GM20431 (cell line): ENCODE results near the gene LDHD.
"Not testable (repeated sequence)": the region's sequence is repeated elsewhere in the genome, so short reads cannot be mapped to it uniquely, and the experiment has no call there.

Source experiments
- in situ Hi-C: fragments of 300-500 bp; cut with MseI, MboI; formaldehyde crosslinking; loops from one replicate; pipeline ENCODE4 v1.15.0; 2020; ENCODE audit warnings: low sequenced_read_pairs; ENCODE audit not compliant: unreplicated experiment

LDHD gene

GRCh38 chr16:75101635-75102034 lies 14.9 kb downstream of the LDHD start:
- in situ Hi-C loops, result loop anchor here (10.0 kb wide), 1 partner anchor 107 kb away; the partner anchor contains the start of gene ZNRF1

- in situ Hi-C loops, result loop anchor here (10.0 kb wide), 1 partner anchor 106 kb away; the partner anchor contains the start of gene ZNRF1
These were observed 16.0 kb downstream of the LDHD start for GRCh38 chr16:75100603-75100990.

DNA sequence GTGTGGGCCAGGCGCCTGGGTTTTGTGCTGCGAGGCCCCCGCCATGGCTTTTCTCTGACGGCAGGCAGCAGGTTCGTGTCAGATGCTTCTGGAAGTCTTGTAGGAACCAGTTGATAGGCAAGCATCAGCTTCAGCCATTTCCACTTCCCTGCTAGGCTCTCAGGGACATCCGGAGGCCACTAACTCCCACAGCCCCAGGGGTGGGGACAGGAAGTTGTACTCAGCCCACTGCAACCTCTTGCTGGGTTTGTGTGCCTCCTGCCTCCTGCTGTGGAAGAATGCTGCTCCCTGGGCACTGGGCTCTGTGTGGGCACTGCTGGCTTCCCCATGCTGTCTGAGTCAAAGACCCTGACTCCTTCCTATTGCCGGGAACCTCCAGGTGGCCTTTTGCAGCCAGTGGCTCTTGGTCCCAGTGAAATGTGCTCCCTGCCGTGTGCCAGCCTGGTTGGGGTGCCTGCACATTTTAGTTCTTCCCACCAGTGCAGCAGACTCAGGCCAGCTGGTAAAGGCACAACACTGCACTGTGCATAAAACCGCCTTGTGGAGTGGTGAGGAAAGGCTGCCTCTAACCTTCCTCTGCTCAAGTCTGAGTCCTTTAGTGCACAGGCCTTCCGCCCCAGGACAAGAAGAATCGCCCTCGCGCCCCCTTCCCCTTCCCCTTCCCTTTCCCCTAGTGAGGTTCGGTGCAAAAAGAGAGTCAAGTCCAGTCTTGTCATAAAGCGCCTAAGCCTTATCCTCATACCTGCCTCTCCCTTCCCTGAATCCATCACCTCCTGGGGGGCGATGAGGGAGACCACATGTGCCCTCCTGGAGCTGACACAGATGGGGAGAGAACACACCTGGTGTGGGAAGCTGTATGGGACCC lies 16.6 kb downstream of the LDHD start:
- in situ Hi-C loops, result loop anchor here (10.0 kb wide), 1 partner anchor 105 kb away; the partner anchor contains the start of gene ZNRF1

DNA sequence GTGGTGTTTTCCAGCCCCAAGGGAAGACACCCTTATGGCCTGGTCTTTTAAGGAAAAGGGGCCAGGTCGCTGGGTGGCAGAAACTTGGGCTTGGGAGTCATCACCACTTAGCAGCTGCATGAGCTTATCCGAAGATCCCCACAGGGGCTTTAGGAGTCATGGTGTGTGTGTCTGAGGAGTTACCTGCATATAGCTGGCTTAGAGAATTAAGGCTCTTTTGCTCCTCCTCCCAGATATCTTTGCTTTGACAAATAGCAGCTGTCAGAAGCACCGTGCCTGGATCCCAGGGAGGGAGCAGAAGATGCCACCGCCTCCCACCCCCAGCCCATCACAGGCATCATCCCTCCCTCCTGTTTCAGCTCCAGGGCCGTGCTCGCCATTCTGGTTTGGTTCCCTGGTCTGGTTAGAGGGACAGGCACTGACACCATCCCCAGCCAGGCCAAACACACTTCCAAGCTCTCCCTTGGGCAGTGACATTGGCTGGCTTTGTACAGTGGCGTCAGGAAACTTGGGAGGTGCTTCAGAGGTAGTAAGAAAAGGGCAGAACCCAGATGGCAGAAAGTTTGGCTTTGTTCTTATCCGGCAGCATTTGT lies 17.4 kb downstream of the LDHD start:
- in situ Hi-C loops, result no loop called here

- in situ Hi-C loops, result no loop called here
These were observed 18.4 kb downstream of the LDHD start for GRCh38 chr16:75097941-75098901.

GRCh38 chr16:75097191-75097761 lies 19.3 kb downstream of the LDHD start:
- in situ Hi-C loops, result no loop called here

DNA sequence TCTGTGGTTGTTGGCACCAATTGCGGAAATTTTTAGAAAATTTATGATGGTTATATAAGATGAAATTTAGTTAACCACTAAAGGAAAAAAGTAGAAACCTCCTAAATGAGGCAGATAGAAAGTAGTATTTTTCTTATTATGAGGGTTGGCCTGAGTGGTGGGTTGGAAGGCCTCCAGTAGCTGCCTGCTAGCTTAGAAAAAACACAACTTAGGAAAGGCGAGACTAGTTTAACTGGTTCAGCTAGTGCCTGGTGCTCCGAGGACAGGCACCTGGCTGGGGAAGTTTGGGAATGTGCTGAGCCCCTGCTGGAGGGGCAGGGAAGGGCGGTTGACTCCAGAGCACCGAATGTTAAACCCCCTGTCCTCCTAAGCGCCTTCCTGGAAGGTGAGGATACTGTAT lies 19.9 kb downstream of the LDHD start:
- in situ Hi-C loops, result no loop called here

DNA sequence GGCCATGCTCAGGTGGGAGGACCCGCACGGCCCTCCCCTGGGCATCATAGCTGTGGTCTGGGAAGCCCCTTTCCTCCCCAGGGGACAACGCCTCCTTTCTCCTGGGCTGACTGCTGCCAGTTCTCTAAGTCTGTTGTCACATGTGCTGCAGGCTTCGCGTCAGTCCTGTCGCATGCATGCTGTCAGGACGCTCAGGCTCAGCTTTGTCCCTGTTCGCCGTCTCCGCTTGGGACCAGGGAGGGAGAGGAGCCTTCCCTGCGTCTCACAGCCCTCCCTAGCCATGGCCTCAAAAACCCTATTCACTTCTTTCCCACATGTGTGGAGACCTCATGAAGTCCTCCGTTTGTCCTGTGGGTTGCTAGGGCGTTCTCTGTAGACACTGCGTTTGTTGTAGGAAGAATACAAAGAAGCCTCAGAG lies 21.4 kb downstream of the LDHD start:
- in situ Hi-C loops, result no loop called here

- in situ Hi-C loops, result no loop called here
These were observed 22.7 kb downstream of the LDHD start for GRCh38 chr16:75093598-75094540.

DNA sequence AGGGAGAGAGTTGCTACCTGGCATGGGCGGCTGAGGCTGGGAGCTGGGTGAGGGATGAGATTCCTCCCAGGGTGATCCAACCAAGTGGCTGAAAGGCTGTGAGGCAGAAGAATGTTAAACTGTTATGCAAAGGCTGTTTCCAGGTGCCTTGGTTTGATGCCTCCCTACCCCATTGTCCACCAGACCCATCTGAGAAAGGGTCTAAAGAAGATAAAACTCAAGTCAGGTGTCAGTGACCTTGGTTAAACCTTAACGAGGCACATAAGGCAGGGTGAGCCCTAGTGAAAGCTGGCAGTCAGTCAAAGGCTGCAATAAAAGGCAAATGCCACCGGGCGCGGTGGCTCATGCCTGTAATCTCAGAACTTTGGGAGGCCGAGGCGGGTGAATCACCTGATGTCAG lies 23.8 kb downstream of the LDHD start:
- in situ Hi-C loops, result no loop called here

- in situ Hi-C loops, result not testable (repeated sequence)
These were observed 25.0 kb downstream of the LDHD start for GRCh38 chr16:75091619-75092018.

DNA sequence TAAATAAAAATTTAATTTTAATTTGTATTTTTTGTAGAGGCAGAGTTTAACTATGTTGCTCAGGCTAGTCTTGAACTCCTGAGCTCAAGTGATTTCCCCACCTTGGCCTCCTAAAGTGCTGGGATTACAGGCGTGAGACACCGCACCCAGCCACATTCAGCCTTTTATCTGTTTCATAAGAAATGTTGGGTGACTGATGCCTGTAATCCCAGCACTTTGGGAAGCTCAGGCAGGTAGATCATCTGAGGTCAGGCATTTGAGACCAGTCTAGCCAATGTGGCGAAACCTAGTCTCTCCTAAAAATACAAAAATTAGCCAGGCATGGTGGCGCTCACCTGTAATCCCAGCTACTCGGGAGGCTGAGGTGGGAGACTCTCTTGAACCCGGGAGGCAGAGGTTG lies 25.7 kb downstream of the LDHD start:
- in situ Hi-C loops, result not testable (repeated sequence)

DNA sequence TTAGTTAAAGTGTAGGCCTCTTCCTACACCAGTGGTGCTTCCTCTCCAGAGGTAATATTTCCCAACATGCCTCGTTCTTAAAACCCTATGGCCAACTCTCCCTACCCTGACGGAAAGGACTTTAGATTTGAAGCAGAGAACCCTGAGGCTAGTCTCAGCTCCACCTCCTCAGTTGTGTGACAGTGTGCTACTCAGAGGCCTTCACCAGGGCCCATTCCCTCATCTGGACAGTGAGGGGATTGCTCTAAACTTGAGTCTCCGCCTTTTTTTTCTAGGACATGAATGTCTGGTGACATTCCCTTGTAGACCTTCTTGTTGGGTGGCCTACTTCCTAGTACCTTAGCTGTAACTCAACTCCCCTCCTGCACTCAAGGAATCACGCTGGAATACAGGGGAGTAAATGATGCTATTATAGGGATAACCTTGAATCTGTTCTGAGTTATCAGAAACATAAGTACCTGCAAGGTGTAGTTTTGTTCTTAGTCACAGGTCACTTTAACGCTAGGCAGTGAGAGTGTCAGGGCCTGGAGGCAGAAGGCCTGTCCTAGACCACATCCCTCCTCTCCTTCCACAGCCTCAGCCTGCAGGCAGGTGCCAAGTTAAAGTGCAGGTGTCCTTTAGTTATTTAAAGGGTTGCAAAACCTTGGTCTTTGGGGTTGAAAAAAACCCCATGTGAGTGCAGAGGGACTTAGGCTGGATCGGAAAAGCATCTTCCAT lies 26.9 kb downstream of the LDHD start:
- in situ Hi-C loops, result no loop called here

DNA sequence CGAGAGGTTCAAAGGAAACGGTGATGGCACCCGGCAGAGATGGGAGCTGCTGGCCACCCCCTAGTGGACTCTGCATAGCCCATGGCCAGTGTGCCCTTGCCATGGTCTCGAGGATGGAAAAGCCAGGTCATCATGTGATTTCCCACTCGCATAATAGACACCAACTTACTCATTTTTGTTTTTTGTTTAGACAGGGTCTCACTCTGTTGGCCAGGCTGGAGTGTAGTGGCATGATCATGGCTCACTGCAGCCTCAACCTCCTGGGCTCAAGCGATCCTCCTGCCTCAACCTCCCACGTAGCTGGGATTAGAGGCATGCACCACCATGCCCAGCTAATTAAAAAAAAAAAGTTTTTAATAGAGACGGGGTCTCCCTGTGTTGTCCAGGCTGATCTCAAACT lies 27.6 kb downstream of the LDHD start:
- in situ Hi-C loops, result no loop called here

- in situ Hi-C loops, result no loop called here
These were observed 28.4 kb downstream of the LDHD start for GRCh38 chr16:75088216-75088615.

DNA sequence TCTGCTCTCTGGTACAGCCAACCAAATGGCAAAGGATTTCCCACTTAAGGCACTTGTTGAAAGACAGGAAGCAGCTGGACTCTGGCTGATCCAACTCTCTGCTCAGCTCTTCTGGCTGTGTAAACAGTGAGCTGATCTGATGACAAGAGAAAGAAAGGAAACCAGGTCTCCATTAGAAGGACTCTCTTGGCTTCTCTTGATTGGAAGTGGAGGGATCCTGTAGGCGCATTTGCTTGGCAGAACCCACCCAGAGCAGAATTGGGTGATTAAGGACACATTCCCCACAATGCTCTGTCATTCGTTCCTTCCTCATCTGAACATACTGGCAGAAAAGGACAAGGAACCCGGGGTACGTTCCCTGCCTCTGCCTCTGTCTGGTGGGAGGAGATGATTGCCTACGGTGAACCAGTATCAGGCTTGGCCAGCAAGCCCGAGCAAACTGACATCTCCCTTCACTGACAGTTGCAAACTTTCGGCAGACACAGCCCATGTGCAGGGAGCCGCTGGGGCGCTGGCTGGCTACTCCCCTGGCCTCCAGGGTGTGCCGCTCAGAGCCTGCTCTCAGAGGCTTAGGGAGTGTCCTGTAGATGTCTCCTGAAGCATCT lies 29.1 kb downstream of the LDHD start:
- in situ Hi-C loops, result no loop called here

- in situ Hi-C loops, result no loop called here
These were observed 29.7 kb downstream of the LDHD start for GRCh38 chr16:75086688-75087374.
